NCI-H2196 treated with DMSO at 0.1 percent for 48 hours (cell line): ENCODE data around the gene KDSR.

Experiments used
- DNase-seq: peaks from one replicate; lab custom pipeline; 2025; ENCODE audit not compliant: unreplicated experiment; lab: John Stamatoyannopoulos, UW

Gene KDSR, protein sequence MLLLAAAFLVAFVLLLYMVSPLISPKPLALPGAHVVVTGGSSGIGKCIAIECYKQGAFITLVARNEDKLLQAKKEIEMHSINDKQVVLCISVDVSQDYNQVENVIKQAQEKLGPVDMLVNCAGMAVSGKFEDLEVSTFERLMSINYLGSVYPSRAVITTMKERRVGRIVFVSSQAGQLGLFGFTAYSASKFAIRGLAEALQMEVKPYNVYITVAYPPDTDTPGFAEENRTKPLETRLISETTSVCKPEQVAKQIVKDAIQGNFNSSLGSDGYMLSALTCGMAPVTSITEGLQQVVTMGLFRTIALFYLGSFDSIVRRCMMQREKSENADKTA

DNA sequence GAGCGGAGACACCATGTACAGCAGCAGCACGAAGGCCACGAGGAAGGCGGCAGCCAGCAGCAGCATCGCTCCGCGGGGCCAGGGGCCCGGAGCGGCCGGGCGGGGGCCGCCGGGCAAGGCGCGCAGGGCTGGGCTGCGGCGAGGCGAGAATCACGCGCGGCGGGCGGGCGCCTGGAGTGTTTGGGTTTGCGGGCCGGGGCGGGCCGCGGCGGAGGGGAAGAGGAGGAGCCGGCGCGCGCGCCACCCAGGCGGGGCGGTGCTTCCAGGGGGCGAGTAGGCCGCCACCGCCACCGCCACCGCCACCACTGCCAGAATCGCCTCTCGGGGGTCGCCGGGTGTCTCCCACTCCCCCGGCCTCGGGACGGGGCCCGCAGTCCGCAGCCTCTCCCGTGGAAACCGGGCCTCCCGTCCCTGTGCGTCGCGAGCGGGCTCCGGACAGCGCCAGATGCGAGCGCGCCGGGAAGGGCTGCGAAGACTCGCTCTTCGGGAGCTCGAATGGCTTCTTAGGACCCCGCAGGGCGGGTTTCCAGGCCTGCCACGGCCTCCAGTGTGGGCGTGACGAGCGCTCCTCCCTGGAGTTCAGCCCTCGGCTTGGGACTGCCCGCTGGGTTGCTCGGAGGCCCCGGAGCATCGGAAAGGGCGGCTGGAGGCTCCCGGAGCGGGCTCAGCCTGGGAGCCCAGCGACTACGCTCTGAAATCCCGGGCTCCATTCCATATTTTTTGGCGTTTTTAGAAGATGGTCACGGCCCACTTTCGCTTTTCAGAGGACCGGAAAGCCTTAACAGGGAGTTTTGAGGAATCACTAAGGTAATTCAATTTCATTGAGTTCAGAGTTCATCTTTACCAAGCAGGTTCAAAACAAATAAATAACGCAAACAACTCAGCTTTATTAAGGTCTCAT is at the start of gene KDSR:
Gene KDSR (minus strand): TSS at position 154 of the 901 bp plus-strand sequence. CDS start 88 bp downstream, at position 66.
- DNase-seq, result peak; percentile 93

DNA sequence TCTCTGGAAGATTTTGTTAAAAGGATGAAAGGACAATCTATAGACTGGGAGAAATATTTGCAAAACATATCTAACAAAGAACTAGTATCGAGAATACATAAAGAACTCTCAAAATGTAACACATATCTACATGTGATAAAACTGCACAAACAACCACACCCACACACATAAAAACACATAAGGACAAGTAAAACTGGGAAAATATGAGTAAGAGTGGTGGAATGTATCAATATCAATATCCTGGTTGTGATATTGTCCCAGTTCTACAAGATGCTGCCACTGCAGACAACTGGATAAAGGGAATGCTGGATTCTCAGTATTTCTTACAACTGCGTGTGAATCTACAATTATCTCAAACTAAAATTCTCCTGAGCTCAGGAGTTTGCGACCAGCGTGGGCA is 45.9 kb upstream of the KDSR start:
- no peak for DNase-seq

DNA sequence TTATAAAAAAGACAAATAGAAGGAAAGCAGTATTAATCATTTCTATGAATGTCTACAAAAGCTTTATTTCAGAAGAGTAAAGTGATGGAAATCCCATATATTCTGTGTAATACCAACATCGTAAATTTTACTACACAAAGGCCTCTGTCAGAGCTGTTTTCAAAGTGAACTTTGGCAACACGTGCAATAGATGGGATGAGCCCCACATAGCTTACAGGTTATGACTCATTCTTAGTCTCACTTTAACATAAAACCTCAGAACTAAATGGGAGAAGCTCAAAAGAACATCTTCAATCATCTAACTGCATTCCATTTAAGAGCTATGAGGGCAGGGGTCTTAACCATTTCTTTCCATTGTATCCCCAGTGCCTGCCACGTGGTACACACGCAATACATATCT is 43.8 kb upstream of the KDSR start:
- DNase-seq, result no peak

DNA sequence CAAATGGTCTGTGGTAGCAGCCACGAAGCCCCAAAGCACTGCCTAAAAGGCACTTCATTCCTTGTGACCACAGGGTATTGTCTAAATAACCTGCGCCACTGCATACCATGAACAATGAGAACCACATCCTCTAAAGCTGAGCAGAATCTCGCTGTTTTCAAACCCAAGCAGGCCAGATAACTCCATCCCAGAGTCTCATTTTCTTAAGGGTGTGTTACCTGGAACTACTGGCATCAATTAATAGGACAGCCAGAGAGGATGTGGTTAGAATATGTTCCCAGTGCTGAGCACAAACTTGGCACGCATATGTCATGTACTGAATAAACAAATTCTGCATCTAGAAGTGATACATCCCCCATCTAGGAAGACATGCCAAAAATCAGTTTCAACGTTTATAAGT is 42.3 kb upstream of the KDSR start:
- DNase-seq, result peak; percentile 12

DNA sequence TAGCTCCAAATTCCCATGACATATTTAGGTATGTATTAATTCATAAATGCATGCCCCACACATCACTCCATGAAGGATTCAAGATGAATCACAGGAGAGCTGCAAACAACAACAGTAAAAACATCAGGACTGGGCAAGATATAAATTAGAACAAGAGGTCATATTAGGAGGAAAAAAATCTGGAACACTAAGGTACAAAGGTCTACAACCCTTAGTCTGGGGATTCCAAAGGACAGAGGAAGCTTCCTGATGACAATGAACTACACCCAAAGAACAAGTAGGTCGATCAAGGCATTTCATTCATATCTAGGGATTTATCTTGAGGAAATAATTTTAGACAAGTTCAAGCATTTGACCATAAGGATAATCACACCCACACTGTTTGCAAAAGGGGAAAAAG is 40.7 kb upstream of the KDSR start:
- DNase-seq, result no peak

DNA sequence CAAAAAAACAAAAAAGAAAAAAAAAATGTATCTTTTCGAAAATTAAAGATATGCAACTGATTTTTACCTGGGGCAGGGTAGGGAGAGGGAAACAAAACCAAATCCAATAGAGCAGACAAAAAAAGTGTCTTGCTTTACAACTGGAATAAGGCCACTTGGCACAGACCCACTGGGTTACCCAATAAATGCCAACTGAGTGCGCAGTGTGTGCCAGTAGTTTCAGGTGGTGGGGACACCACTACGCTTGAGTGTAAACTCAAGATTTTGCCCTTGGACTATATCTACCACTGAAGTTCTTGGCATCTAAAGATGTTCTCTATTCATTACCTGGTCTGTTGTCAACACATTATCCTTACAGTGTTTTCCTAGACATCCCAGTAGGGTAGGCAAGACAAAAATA is 39.0 kb upstream of the KDSR start:
- DNase-seq, result no peak

DNA sequence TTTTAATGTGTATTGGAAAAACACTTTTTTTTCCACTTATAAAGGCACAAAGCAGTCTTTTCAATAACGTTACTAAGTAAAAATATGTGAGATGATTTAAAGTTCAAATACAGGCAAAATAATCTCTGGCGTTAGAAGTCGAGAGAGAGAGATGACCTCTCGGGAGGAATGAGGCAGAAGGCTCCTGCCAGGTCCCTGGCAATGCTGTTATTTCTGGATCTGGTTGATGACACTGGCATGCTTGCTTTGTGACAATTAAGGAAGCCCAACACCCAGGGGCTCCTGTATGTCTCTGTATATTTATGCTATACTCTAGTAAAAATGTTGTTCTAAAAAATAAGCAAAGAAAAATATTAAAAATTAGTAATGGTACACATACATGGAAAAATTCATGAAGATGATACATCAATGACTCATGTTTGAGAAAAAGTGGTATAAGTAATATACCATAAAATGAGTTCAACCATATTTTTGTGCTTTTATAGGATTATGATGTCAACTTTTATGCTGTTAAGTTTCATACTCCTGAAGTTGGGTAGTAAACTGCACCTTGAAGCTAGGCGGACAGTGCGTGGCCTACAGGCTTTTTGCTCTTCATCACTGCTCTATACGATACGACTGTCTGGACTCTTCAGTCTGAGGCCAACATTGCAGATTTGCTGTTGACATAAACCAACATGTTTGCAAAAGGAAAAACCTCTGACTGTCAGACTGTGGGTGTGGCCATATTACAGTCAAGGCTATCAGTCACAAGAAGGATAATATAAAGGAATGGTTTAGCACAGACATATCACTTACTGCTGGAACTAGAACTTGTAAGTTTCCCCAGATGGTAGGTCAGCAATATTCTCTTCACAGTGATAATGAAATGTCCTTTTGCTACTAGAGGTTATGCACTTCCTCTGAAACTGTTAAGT is 35.5 kb upstream of the KDSR start:
- no peak for DNase-seq

DNA sequence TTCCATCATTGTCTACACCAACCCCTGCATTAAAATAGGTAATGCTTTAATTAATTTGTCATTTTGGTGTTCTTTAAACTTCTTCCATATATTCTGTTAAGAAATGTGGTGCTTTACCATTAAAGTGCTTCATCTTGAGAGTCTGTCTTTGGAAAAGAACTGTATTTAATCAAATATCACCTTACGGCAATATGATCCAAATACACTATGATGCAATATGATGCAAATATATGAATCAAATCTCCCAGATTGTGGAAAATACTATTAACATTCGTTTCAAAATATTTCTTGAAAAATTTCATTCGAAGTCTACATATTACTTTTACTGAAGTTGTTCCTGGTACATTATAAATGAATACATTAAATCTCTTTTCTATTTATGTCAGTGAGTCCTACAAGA is 32.3 kb upstream of the KDSR start:
- DNase-seq, result no peak

DNA sequence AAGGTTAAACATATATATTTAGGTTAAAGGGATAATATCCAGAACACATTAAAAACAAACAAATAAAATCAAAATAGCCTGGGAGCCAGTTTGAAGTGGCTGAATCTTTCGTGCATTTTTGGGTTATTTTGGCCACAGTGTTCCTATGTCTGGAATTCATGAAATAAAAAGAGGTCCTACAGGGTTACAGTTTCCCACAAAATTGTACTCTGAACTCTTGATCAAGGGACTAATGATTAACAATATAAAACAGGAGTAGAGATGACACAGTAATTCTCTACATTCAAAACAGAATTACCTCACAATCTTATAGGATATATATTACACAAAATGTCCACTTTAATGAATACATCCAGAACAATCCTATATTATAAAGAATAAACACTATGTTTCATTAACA is 30.3 kb upstream of the KDSR start:
- DNase-seq, result no peak

DNA sequence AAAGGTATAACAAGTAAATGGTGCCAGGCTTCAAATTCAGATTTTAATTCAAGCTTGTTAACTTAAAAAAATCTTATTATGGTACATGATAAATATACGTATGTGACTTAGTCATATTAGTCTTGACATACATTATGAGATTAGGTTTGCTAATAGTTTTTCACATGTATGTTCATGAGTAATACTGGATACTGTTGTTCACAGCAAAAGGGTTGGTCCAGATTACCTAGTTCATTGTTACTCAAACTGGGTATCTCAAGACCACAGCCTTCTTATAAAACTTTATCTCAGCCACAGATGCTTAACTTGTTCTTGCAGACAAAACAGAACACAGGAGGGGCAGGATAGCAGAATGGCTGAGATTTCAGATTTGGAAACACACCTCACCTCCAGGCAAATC is 28.5 kb upstream of the KDSR start:
- DNase-seq, result no peak

DNA sequence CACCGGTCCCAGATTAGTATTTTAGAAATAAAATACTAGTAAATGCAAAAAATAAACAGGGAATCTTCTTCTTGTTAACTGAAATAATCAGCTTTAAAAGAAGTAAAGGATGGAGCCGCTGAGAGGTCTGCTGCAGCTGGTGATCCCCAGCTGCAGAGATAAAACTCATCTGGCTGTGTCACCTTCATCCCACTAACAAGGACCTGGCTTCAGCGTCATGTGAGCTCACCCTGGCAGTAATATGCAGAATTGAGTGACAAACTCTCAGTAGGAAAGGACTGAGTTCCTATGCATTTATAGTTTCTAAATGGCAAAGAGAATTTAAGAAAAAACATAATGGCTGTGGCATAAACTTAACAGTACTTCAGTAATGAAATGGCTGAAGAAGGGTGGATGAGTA is 27.9 kb upstream of the KDSR start:
- DNase-seq, result no peak

DNA sequence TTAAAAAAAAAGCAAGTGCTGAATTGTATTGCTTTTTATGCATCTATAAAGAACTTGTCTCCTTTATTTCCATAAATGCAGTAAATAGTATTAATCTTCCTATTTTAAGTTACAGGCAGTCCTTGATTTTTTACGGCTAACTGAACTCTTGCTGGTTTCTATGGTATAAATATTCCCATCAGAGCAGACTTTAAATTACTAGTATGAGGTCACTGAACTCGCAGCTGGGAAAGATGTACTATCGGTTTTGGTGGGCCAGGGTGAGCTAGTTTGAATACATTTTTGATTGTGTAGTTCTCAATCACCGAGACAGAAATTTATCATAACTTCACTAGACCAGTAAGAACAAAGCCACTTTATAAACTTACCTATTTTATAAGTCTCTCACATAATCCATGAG is 20.9 kb upstream of the KDSR start:
- DNase-seq, result no peak

DNA sequence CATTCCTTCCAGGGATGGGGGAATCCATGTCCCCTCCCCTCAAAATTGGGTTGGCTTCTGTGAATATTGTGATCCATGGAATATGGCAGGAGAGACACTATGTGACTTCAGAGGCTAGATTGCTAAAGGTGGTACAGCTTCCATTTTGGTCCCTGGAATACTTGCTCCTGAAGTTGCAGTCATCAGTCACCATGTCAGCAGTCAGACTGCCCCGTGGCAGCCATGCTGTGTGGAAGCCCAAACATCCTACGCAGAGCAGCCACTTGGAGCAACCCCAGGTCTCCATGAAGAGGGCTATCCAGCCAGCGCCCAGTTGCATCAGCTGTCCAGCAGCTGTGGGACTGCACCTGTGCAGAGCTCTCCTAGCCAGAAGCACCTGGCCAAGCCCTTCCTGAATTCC is 15.8 kb upstream of the KDSR start:
- no peak for DNase-seq

DNA sequence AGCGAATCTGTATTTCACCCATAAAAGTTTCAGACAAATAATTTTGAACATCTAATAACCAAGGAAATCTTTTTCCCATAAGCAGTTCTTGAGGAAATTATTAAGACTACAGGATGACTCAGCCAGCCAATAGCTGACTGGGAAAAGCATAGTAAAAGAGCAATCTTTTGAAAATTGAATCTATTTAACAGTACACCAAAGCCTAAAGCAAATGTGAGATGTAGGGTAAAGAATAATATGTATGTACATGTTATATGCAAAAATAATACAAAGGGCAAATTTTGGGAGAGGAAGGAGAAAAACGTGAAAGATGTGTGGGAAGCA is 12.6 kb upstream of the KDSR start:
- DNase-seq, result no peak

DNA sequence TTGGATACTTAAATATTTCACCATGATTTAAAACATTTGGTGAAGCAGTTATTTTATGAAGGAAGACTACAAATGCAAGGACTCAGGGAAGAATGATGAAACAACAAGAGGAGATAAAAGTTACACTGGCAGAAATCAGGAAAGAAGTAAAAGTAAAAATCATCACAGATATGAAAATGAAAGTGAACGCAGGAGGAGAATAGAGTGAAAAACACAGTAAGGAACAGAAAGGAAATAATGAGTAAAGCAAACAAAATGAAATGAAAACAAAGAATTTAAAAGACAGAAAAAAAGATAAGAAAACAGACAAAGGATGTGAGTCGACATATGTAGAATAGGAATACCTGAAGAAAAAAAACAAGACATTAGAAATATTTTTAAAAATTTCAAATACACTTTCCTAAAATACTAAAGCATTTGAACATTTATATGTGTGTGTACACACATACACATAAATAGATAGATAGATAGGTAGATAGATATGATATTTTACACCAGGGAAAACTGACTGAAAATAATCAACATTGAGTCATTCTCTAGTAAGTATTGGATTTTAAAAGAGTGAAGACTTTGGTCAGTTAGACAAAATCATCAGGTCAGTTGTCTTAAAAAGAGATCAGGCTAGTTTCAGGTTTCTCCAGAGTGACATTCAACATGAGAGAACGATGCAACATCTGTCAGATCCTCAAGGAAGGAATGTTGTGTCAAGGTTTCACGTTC is 12.1 kb upstream of the KDSR start:
- DNase-seq, result no peak

DNA sequence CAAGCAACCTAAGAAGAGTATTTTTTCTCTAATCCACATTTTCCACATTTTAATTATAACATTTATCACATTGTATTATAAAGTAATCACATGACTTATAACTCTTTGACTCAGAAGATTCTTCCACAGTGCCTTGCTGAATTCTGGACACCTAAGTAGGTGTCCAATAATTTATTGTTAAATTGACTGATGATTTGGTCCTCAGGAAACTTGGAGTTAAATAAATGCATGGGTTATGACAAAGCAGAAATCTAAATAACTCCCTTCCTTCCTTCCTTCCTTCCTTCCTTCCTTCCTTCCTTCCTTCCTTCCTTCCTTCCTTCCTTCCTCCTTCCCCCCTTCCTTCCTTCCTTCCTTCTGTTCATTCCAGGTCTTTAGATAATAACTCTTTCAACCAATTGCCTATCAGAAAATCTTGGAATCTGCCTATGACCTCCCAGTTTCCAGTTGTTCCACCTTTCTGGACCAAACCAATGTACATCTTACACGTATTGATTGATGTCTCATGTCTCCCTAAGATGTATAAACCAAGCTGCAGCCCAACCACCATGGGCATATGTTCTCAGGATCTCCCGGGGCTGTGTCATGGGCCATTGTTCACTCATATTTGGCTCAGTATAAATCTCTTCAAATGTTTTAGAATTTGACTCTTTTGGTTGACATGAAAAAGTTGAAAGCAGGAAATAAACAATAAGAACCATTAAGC is 10.4 kb upstream of the KDSR start:
- no peak for DNase-seq

DNA sequence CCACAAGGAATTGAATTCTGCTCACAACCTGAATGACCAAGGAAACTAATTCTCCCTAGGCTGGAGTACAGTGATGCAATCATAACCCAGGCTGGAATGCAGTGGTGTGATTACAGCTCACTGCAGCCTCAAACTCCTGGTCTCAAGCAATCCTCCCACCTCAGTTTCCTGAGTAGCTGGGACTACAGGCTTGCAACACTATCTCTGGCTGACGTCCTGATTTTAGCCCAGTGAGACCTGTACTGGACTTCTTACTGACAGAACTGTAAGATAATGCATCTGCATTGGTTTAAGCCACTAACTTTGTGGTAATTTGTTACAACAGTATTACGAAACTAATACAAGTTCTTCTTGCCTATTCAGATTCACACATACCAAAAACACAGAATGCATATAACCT is 9.5 kb upstream of the KDSR start:
- no peak for DNase-seq

DNA sequence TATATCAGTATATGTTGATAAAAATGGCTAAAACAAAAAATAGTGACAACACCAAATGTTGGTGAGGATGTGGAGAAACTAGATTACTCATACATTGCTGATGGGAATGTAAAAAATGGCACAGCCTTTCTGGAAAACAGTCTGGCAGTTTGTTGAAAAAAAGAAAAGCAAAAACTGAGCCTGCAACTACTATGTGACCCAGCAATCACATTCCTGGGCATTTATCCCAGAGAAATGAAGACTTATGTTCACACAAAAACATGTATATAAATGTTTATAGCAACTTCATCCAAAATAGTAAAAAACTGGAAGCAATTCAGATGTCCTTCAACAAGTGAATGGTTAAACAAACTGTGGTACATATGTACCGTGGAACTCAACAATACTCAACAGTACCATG is 7.5 kb upstream of the KDSR start:
- no peak for DNase-seq

DNA sequence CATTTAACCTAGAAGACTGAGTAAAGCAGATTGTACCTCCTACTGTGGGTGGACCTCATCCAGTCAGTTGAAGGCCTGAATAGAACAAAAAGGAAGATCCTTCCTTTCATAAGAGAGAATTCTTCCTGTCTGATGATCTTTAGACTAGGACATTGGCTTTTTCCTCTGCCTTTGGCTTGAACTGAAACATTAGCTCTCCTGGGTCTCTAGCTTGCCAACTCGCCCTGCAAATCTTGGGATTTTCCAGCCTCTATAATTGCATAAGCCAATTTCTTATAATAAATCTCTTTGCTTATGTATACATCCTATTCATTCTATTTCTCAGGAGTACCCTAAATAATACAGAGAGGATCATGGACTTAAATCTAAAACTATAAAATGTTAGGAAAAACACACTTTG is 6.2 kb upstream of the KDSR start:
- DNase-seq, result no peak

DNA sequence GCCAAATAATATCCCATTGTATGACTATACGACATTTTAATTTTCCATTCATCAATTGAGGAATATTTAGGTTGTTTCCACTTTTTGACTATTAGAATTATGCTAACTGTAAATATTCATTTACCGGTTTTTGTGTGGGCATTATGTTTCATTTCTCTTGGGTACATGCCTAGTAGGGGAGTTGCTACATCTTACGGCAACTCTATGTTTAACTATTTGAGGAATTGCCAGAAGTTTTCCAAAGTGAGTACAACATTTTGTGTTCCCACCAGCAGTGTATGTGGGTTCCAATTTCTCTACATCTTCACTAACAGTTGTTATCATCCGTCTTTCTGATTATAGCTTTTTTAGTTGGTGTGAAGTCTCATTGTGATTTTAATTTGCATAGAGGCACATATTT is 1.6 kb upstream of the KDSR start:
- no peak for DNase-seq
